IMR-90 (cell line): ENCODE data around the gene PRLR.

Experiments
- FOS ChIP-seq: fragments of 150-350 bp; IDR thresholded peaks from 2 replicates; pipeline ENCODE4 v1.6.1; 2016; ENCODE audit warnings: low read depth, low read length
- MXI1 ChIP-seq: IDR thresholded peaks from 2 replicates; pipeline ENCODE4 v1.6.1; 2012; ENCODE audit warnings: low read depth, mild to moderate bottlenecking, low read length, moderate library complexity, borderline replicate concordance
- POLR2A ChIP-seq: IDR thresholded peaks from 2 replicates; pipeline ENCODE4 v1.6.1; 2012; ENCODE audit warnings: mild to moderate bottlenecking, low read depth, low read length
- RAD21 ChIP-seq: IDR thresholded peaks from 2 replicates; pipeline ENCODE4 v1.6.1; 2012; ENCODE audit warnings: low read length, improper control_type of control experiment
- TF ChIP-seq, protein P1 (sequence below): fragments of 150-350 bp; IDR thresholded peaks from 2 replicates; pipeline ENCODE4 v1.6.1; 2017; ENCODE audit warnings: mild to moderate bottlenecking, antibody characterized with exemption, low read length, low read depth
- TF ChIP-seq, protein P2 (sequence below): conservative IDR thresholded peaks from 2 replicates; pipeline ENCODE4 v1.5.1; 2012; ENCODE audit warnings: mild to moderate bottlenecking, low read depth, low read length, improper control_type of control experiment

DNA sequence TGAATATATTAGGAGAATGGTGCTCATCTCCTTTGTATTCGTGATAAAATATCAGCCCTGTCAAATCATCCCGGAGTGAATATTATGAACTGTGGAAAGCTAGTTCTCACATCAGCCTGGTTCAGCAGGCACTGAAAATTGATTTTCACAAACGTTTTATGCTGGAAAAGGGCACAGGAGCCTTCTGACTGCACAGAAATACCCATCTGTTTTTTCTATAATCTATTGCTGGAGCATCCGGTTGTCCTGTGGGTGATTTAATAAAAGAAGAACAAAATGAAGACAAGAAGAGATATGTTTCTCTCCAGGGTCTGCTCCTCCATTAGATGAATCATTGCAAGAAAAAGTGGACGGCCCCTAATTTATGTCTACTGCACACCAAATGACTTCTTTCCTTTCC lies 85.3 kb downstream of the PRLR start:
- TF ChIP-seq FOS (no peak), POLR2A (no peak), RAD21 (no peak), MXI1 (no peak)
- TF ChIP-seq, protein P1, sequence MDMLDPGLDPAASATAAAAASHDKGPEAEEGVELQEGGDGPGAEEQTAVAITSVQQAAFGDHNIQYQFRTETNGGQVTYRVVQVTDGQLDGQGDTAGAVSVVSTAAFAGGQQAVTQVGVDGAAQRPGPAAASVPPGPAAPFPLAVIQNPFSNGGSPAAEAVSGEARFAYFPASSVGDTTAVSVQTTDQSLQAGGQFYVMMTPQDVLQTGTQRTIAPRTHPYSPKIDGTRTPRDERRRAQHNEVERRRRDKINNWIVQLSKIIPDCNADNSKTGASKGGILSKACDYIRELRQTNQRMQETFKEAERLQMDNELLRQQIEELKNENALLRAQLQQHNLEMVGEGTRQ: no peak
- TF ChIP-seq, protein P2, sequence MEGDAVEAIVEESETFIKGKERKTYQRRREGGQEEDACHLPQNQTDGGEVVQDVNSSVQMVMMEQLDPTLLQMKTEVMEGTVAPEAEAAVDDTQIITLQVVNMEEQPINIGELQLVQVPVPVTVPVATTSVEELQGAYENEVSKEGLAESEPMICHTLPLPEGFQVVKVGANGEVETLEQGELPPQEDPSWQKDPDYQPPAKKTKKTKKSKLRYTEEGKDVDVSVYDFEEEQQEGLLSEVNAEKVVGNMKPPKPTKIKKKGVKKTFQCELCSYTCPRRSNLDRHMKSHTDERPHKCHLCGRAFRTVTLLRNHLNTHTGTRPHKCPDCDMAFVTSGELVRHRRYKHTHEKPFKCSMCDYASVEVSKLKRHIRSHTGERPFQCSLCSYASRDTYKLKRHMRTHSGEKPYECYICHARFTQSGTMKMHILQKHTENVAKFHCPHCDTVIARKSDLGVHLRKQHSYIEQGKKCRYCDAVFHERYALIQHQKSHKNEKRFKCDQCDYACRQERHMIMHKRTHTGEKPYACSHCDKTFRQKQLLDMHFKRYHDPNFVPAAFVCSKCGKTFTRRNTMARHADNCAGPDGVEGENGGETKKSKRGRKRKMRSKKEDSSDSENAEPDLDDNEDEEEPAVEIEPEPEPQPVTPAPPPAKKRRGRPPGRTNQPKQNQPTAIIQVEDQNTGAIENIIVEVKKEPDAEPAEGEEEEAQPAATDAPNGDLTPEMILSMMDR: no peak
